Measurements from ENCODE around the gene IFT57.

DNA sequence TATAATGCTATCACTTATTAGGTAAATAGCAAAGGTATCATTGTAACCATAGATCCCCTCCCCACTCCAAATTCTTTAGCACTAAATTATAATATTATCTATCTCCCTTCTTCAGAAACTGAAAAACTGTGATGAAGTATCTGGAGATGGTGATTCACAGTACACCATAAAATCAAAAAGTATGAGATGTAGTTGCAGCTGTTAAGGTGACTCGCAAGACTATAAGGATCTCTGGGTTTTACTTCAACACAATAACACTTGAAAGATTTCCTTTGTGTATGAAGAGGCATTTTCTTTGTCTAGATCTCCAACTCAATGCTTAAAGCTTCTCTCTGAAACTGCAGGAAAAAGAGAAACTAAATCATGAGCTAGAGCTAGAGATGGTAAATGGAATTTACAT is 46.9 kb downstream of the IFT57 start:
- TF ChIP-seq ZFX (IDR thresholded peaks at IDR 0.05; ENCODE audit: borderline replicate concordance) (no peak), CTCF (IDR thresholded peaks at IDR 0.05) (no peak)

Data from 22Rv1 (cell line).